Uterus (tissue), 4 donors: ENCODE measurements around the gene LTF. TPM values are rescaled to one million over a fixed set of nuclear protein-coding genes. Genes with fewer than 3 reads are reported as not detected.

Experiments
- DNase-seq, 2 donors: peaks; one replicate each; pipeline ENCODE4 v3.0.0-alpha.2; 2019 to 2020
- H3K27ac ChIP-seq, 2 donors: fragments of 200-600 bp; sonication (generic); 1 replicate in 1 of 2; 2 replicates in 1 of 2; pipeline ENCODE4 v1.5.1; 2016 to 2018
- H3K27me3 ChIP-seq, 2 donors: fragments of 200-600 bp; sonication (generic); one replicate each; pipeline ENCODE4 v1.5.1; 2018 to 2019; ENCODE audit warnings: control low read depth in 1 of 2
- H3K36me3 ChIP-seq, 2 donors: fragments of 200-600 bp; sonication (generic); one replicate each; pipeline ENCODE4 v1.5.1; 2019; ENCODE audit warnings: control low read depth in 1 of 2
- H3K4me1 ChIP-seq, 2 donors: fragments of 200-600 bp; sonication (generic); one replicate each; pipeline ENCODE4 v1.5.1; 2018 to 2019; ENCODE audit warnings: control low read depth in 1 of 2
- H3K4me3 ChIP-seq, 2 donors: fragments of 200-600 bp; sonication (generic); 1 replicate in 1 of 2; 2 replicates in 1 of 2; pipeline ENCODE4 v1.5.1; 2018 to 2019; ENCODE audit warnings: mild to moderate bottlenecking in 1 of 2
- H3K9me3 ChIP-seq, 2 donors: fragments of 200-600 bp; sonication (generic); one replicate each; pipeline ENCODE4 v1.5.1; 2019; ENCODE audit warnings: control low read depth in 1 of 2
- CTCF ChIP-seq, 4 experiments: fragments of 200-600 bp in 2 of 4; fragments of 450-650 bp in 2 of 4; sonication (generic) in 2 of 4; IDR thresholded peaks; one replicate each; pipeline ENCODE4 v1.5.1; 2016 to 2019; ENCODE audit warnings: antibody characterized with exemption in 4 of 4, mild to moderate bottlenecking in 2 of 4, moderate library complexity in 1 of 4
- POLR2A ChIP-seq, 2 donors: fragments of 450-650 bp; IDR thresholded peaks; one replicate each; pipeline ENCODE4 v1.6.1; 2016; ENCODE audit warnings: antibody characterized with exemption in 2 of 2, mild to moderate bottlenecking in 1 of 2, moderate library complexity in 1 of 2
- intact Hi-C: fragments of 100-400 bp; cut with DNase I; formaldehyde crosslinking; loops from one replicate; pipeline ENCODE4 v1.15.1; 2023; ENCODE audit warnings: low total_unique reads
- total RNA-seq, 4 donors: library from RNA; depleted of rRNA in 3 of 4; stranded (reverse); fragments of >200 nt in 3 of 4; gene quantifications; one replicate each; pipeline versions ENCODE4 v1.1.0 to v1.2.4, GENCODE V29; 2014 to 2023
- donor health status: DM: yes; HTN: yes; CAD: no.

LTF gene
- total RNA-seq, 4 donors from 2014 or later = 0.59 to 9.0 (median 2.8) TPM

GRCh38 chr3:46467562-46467961 is 2.9 kb upstream of the LTF start:
- no peaks in the 10 kb centered on the region for H3K27me3 ChIP-seq
- intact Hi-C loops = no loop called here
- no peaks in the 10 kb centered on the region for H3K9me3 ChIP-seq
- no peaks in the 10 kb centered on the region for H3K36me3 ChIP-seq
- H3K4me1 ChIP-seq = no peaks in the 10 kb centered on the region
- DNase-seq = no peak
- no peak overlapping the region for H3K27ac ChIP-seq
- no peak overlapping the region for H3K4me3 ChIP-seq
- no peak for TF ChIP-seq CTCF (IDR thresholded peaks at IDR 0.05)
- no peak for TF ChIP-seq POLR2A (IDR thresholded peaks at IDR 0.05)

DNA sequence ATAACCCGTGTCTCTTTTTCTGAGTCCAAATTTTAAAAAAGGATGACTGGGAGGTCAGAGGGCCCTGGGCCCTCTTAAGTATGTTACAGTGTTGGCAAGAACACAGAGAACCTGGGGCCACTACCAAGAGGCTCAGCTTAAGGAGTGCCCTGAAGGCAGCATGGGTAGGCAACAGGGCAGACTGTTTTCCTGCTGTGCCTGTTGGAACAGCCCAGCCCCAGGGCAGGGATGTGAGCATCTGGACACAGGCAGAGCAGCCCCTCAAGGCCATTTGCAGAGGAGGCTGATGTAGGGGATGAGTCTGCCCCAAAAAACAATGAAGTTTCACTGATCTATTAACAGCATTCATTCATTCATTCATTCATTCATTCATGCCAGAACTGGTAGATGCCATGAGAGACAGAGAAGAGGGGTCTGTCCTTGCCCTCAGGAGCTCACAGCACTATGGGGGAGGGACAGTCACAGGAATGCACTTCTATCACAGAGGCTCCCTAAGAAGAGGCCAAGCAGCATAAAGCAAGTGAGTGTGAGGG is 2.2 kb upstream of the LTF start:
- no peak overlapping the region for H3K4me3 ChIP-seq
- no peaks in the 10 kb centered on the region for H3K36me3 ChIP-seq
- no peak for TF ChIP-seq CTCF (IDR thresholded peaks at IDR 0.05)
- TF ChIP-seq POLR2A (IDR thresholded peaks at IDR 0.05) = no peak
- DNase-seq = no peak
- H3K4me1 ChIP-seq = no peaks in the 10 kb centered on the region
- H3K27me3 ChIP-seq = no peaks in the 10 kb centered on the region
- no peak overlapping the region for H3K27ac ChIP-seq
- intact Hi-C loops = no loop called here
- no peaks in the 10 kb centered on the region for H3K9me3 ChIP-seq

- Histone ChIP-seq H3K27me3 (no peaks in the 10 kb centered on the region), H3K27ac (no peak overlapping the region), H3K4me3 (no peak overlapping the region), H3K36me3 (no peaks in the 10 kb centered on the region), H3K9me3 (no peaks in the 10 kb centered on the region), H3K4me1 (no peaks in the 10 kb centered on the region)
- intact Hi-C loops = no loop called here
- DNase-seq = no peak
- TF ChIP-seq POLR2A (IDR thresholded peaks at IDR 0.05) = no peak
- TF ChIP-seq CTCF (IDR thresholded peaks at IDR 0.05) = no peak
Measured at GRCh38 chr3:46466273-46466672, 1.6 kb upstream of the LTF start.

GRCh38 chr3:46465196-46465520 is 453 bp upstream of the LTF start:
- Histone ChIP-seq H3K27ac (no peak overlapping the region), H3K4me1 (no peaks in the 10 kb centered on the region), H3K4me3 (no peak overlapping the region), H3K36me3 (no peaks in the 10 kb centered on the region), H3K9me3 (no peaks in the 10 kb centered on the region), H3K27me3 (no peaks in the 10 kb centered on the region)
- intact Hi-C loops = no loop called here
- TF ChIP-seq POLR2A (IDR thresholded peaks at IDR 0.05) = no peak
- no peak for DNase-seq

DNA sequence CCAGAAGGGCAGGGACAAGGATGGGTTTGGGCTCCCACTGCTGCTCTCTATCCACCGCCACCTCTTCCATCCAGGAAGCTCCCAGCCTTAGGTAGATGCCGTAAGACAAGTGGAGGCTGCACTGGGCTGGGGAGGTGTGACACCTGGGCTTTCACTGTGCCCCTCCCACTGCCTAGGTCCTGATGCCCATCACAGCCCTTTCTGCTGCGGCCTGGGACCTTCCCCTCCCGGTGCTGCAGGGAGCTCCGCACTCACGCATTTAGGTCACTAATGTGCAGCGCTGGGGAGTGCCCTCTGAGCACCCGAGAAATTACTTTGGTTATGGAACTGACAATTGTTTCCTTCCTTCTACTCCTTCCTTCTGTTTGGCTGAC is 850 bp downstream of the LTF start:
- H3K9me3 ChIP-seq = no peaks in the 10 kb centered on the region
- DNase-seq = no peak
- no peak overlapping the region for H3K27ac ChIP-seq
- intact Hi-C loops = no loop called here
- H3K36me3 ChIP-seq = no peaks in the 10 kb centered on the region
- no peak overlapping the region for H3K4me3 ChIP-seq
- no peaks in the 10 kb centered on the region for H3K27me3 ChIP-seq
- TF ChIP-seq CTCF (IDR thresholded peaks at IDR 0.05) = no peak
- TF ChIP-seq POLR2A (IDR thresholded peaks at IDR 0.05) = no peak
- no peaks in the 10 kb centered on the region for H3K4me1 ChIP-seq
